ENCODE measurements around the gene BACE2. TPM values are rescaled to one million over a fixed set of nuclear protein-coding genes. Genes with fewer than 3 reads are reported as not detected.

BACE2 gene
- total and polyA plus RNA-seq, 2 donors (not counting 3 experiments of a cell fraction or from before 2014, with no cell fraction given): 113 to 184 TPM

- no peak overlapping the region for H3K27ac ChIP-seq (ENCODE audit: insufficient read depth, low read depth, low read length)
- no peak for TF ChIP-seq POLR2AphosphoS5 (IDR thresholded peaks at IDR 0.05; ENCODE audit: insufficient read depth, low read depth, low read length)
- no peak for TF ChIP-seq EZH2 (IDR thresholded peaks at IDR 0.05; ENCODE audit: borderline replicate concordance, low read depth, low read length, severe bottlenecking)
- TF ChIP-seq GATA2 (IDR thresholded peaks at IDR 0.05; ENCODE audit: insufficient read depth, insufficient read length, low read depth, low read length): no peak
- TF ChIP-seq CTCF (IDR thresholded peaks at IDR 0.05; ENCODE audit: extremely low read depth in 1 of 2, insufficient read depth in 1 of 2, low read depth in 1 of 2, low read length in 2 of 2): no peak
- no peak for TF ChIP-seq POLR2A (IDR thresholded peaks at IDR 0.05; ENCODE audit: low read depth, low read length)
- TF ChIP-seq, protein P1, sequence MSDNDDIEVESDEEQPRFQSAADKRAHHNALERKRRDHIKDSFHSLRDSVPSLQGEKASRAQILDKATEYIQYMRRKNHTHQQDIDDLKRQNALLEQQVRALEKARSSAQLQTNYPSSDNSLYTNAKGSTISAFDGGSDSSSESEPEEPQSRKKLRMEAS (IDR thresholded peaks at IDR 0.05; ENCODE audit: insufficient read depth, insufficient read length): no peak
- TF ChIP-seq MYC (IDR thresholded peaks at IDR 0.05; ENCODE audit: low read depth, low read length): no peak
- no peak for TF ChIP-seq JUN (IDR thresholded peaks at IDR 0.05; ENCODE audit: borderline replicate concordance, insufficient read depth, insufficient read length, low read depth)
- no peak for TF ChIP-seq FOS (IDR thresholded peaks at IDR 0.05; ENCODE audit: borderline replicate concordance, insufficient read depth, low read length)
- no peaks in the 10 kb centered on the region for H3K9me3 ChIP-seq (replicated peaks; ENCODE audit: control insufficient read depth, insufficient read depth, low read length)
- intact Hi-C loops (cut with micrococcal nuclease): no loop called here
- H3K9me1 ChIP-seq (replicated peaks; ENCODE audit: control insufficient read depth, extremely low read depth, insufficient read depth, low read length): no peaks in the 10 kb centered on the region
- dilution Hi-C loops (cut with MboI; ENCODE audit: extremely low pct_ligation_motif_present, low sequenced_read_pairs): no loop called here
- H4K20me1 ChIP-seq (replicated peaks; ENCODE audit: control insufficient read depth, extremely low read depth, insufficient read depth, low read length): no peaks in the 10 kb centered on the region
- ChIA-PET CTCF (no interaction called here), POLR2A (no interaction called here)
- BruUV-seq (replicated peaks): no TSS peak
- H3K36me3 ChIP-seq (ENCODE audit: control insufficient read depth in 2 of 2, extremely low read depth in 1 of 2, insufficient read depth in 2 of 2, low read length in 2 of 2): peaks cover 0 to 14% of the 10 kb centered on the region in 2 experiments
- FAIRE-seq: no peak
- no peaks in the 10 kb centered on the region for H3K4me1 ChIP-seq (ENCODE audit: control insufficient read depth, extremely low read depth, insufficient read depth, low read length)
- H3K79me2 ChIP-seq (ENCODE audit: control insufficient read depth, insufficient read depth, low read length): no peaks in the 10 kb centered on the region
- no peak overlapping the region for H3K4me2 ChIP-seq (ENCODE audit: insufficient read depth, low read length)
- H3K27me3 ChIP-seq (ENCODE audit: control insufficient read depth in 2 of 2, insufficient read depth in 2 of 2, low read length in 2 of 2): no peaks in the 10 kb centered on the region
- no peak for DNase-seq (ENCODE audit: low read depth, low spot score)
- H3K4me3 ChIP-seq (replicated peaks in 1 of 3; ENCODE audit: insufficient read depth in 1 of 3, low read depth in 1 of 3, low read length in 3 of 3): no peak overlapping the region
- no peak overlapping the region for H3K9ac ChIP-seq (replicated peaks; ENCODE audit: extremely low read depth, insufficient read depth, low read length)
- H2AFZ ChIP-seq (ENCODE audit: low read depth, low read length): no peak overlapping the region
These were observed 59.5 kb downstream of the BACE2 start for GRCh38 chr21:41227357-41228005.
